Neural crest cell (in vitro differentiated cells): ENCODE results near the gene GLDN. TPM values are rescaled to one million over a fixed set of nuclear protein-coding genes. Genes with fewer than 3 reads are reported as not detected.
A peak's percentile ranks its signal among the peaks of the same experiment; 100 is the strongest.

ENCODE experiments used
- DNase-seq: peaks from one replicate; pipeline ENCODE4 v3.0.0; 2021; ENCODE audit warnings: low read depth, mixed read lengths, low spot score
- H3K27ac Mint-ChIP-seq: one replicate; pipeline ENCODE4 v1.8.0; 2021; ENCODE audit warnings: mild to moderate bottlenecking, mixed read lengths; ENCODE audit not compliant: unreplicated experiment
- H3K27me3 Mint-ChIP-seq: 2 replicates; pipeline ENCODE4 v1.8.0; 2021; ENCODE audit warnings: low read depth, mild to moderate bottlenecking, mixed read lengths
- H3K36me3 Mint-ChIP-seq: 2 replicates; pipeline ENCODE4 v1.8.0; 2021; ENCODE audit warnings: low read depth, mild to moderate bottlenecking, mixed read lengths
- H3K4me1 Mint-ChIP-seq: 2 replicates; pipeline ENCODE4 v1.8.0; 2021; ENCODE audit warnings: mixed read lengths
- H3K4me3 Mint-ChIP-seq: one replicate; pipeline ENCODE4 v1.8.0; 2021; ENCODE audit warnings: mild to moderate bottlenecking, mixed read lengths
- H3K9me3 Mint-ChIP-seq: 2 replicates; pipeline ENCODE4 v1.8.0; 2021; ENCODE audit warnings: mixed read lengths
- total RNA-seq: library from RNA; stranded (reverse); gene quantifications from 2 replicates; pipeline ENCODE4 v1.2.1, GENCODE V29; 2021
- TF ChIP-seq, protein P1 (sequence below): fragments of 200-600 bp; sonication (generic); conservative IDR thresholded peaks from 2 replicates; pipeline ENCODE4 v1.5.0; 2021; ENCODE audit warnings: antibody characterized with exemption, mild to moderate bottlenecking

The GLDN gene
- total RNA-seq, 1 donor from 2014 or later: 2.4 TPM

- DNase-seq: no peak
- Mint-ChIP-seq H3K27ac (peak overlapping the region; percentile 75), H3K36me3 (no peaks in the 10 kb centered on the region), H3K9me3 (no peaks in the 10 kb centered on the region), H3K4me3 (no peak overlapping the region), H3K4me1 (peaks cover 7% of the 10 kb centered on the region), H3K27me3 (no peaks in the 10 kb centered on the region)
- TF ChIP-seq, protein P1, sequence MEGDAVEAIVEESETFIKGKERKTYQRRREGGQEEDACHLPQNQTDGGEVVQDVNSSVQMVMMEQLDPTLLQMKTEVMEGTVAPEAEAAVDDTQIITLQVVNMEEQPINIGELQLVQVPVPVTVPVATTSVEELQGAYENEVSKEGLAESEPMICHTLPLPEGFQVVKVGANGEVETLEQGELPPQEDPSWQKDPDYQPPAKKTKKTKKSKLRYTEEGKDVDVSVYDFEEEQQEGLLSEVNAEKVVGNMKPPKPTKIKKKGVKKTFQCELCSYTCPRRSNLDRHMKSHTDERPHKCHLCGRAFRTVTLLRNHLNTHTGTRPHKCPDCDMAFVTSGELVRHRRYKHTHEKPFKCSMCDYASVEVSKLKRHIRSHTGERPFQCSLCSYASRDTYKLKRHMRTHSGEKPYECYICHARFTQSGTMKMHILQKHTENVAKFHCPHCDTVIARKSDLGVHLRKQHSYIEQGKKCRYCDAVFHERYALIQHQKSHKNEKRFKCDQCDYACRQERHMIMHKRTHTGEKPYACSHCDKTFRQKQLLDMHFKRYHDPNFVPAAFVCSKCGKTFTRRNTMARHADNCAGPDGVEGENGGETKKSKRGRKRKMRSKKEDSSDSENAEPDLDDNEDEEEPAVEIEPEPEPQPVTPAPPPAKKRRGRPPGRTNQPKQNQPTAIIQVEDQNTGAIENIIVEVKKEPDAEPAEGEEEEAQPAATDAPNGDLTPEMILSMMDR: no peak
Observed at GRCh38 chr15:51313074-51313393, 28.4 kb upstream of the GLDN start.

- Mint-ChIP-seq H3K27me3 (no peaks in the 10 kb centered on the region), H3K9me3 (no peaks in the 10 kb centered on the region), H3K4me1 (peaks cover 12% of the 10 kb centered on the region), H3K36me3 (no peaks in the 10 kb centered on the region), H3K4me3 (no peak overlapping the region), H3K27ac (no peak overlapping the region)
- no peak for DNase-seq
- TF ChIP-seq, protein P1: no peak
Observed at GRCh38 chr15:51313644-51314280, 27.7 kb upstream of the GLDN start.

DNA sequence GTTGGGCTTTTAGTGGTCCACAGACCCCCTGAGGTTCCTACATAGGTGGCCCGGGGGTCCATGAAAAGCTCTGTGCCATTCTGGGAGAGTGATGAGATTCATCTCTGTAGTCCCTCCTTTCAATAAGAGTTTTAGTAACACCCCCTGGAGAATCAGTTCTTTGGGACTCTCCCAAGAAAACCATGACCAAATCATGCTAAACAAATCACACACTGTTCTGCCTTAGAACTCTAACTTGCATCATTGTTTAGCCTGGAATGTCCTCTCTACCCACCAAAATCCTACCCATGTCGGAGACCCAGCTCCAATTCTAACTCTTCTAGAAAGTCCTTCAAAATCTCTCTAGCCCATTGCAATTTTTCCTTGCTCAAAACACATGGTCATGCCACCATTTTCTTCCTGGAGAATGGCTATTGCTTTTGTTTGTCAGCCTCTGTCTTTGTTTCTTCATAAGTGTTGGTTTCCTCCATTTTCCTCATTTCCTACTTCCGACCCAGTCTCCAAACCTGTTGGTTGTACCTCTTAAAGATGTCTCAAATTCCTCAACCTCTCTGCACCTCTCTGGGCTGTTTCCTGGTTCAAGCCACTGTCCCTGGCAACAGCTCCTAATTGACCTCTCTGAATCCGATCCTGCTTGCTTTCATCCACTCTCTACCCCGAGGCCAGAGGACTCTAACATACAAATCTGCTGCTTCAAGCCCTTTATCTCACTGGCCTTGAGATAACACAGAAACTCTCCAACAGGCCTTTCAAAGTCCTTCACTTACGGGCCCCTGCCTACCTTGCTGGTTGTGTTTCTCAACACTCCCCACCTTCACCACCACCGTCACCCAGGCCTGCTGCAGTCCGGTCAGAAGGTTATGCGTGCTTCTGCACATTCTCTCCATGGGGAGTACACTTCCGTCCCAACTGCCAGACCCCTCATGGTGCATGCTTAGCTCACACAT is 26.8 kb upstream of the GLDN start:
- TF ChIP-seq, protein P1: no peak
- no peak overlapping the region for H3K27ac Mint-ChIP-seq
- H3K4me3 Mint-ChIP-seq: no peak overlapping the region
- H3K27me3 Mint-ChIP-seq: no peaks in the 10 kb centered on the region
- no peak for DNase-seq
- no peaks in the 10 kb centered on the region for H3K36me3 Mint-ChIP-seq
- H3K9me3 Mint-ChIP-seq: no peaks in the 10 kb centered on the region
- peaks cover 12% of the 10 kb centered on the region for H3K4me1 Mint-ChIP-seq

DNA sequence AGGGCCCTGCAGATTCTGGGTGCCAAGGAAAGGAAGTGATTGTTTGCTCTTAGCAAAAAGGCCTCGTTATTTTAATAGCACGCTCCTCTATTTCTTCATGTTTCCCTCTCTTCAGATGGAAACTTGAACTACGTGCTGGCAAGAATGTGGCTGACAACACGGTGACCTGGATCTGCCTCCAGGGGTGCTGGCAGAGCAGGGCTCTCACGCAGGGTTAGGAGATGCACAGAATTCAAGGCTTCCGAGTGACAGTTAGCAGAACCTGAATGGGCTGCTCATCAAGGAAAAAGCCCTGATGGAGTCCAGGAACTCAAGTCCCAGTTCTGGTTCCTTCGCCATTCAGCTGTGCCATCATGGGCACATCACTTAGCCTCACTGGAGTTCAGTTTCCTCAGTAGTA is 25.7 kb upstream of the GLDN start:
- no peak overlapping the region for H3K4me3 Mint-ChIP-seq

GRCh38 chr15:51316636-51317035 is 24.8 kb upstream of the GLDN start:
- DNase-seq: no peak
- H3K4me3 Mint-ChIP-seq: no peak overlapping the region
- H3K4me1 Mint-ChIP-seq: peaks cover 12% of the 10 kb centered on the region
- H3K27ac Mint-ChIP-seq: no peak overlapping the region
- TF ChIP-seq, protein P1: no peak
- no peaks in the 10 kb centered on the region for H3K27me3 Mint-ChIP-seq
- H3K9me3 Mint-ChIP-seq: no peaks in the 10 kb centered on the region
- no peaks in the 10 kb centered on the region for H3K36me3 Mint-ChIP-seq

More for the DNA sequence above, 25.7 kb upstream of the GLDN start:
- Mint-ChIP-seq H3K4me1 (peaks cover 12% of the 10 kb centered on the region), H3K27ac (no peak overlapping the region), H3K36me3 (no peaks in the 10 kb centered on the region), H3K27me3 (no peaks in the 10 kb centered on the region), H3K9me3 (no peaks in the 10 kb centered on the region)
- no peak for DNase-seq
- TF ChIP-seq, protein P1: no peak
